ENCODE data around the gene LCN6.

Gene LCN6

DNA sequence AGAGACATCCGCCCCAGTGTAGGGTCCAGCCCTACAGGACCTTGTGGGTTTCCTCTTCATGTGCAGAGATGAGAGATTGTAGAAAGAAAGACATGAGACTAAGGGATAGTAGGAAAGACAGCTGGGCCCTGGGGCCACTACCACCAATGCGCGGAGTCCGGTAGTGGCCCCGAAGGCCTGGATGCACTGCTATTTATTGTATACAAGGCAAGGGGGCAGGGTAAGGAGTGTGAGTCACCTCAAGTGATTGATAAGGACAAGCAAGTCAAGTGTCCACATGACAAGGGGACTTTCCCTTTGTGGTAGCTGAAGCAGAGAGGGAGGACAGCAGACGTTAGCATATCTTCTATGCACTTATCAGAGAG is 36.7 kb upstream of the LCN6 start:
- no peak overlapping the region for H2AFZ ChIP-seq (ENCODE audit: low read depth, low read length, severe bottlenecking)
- TF ChIP-seq EZH2phosphoT487 (conservative IDR thresholded peaks at IDR 0.05; ENCODE audit: low read length): no peak
- TF ChIP-seq, protein P1, sequence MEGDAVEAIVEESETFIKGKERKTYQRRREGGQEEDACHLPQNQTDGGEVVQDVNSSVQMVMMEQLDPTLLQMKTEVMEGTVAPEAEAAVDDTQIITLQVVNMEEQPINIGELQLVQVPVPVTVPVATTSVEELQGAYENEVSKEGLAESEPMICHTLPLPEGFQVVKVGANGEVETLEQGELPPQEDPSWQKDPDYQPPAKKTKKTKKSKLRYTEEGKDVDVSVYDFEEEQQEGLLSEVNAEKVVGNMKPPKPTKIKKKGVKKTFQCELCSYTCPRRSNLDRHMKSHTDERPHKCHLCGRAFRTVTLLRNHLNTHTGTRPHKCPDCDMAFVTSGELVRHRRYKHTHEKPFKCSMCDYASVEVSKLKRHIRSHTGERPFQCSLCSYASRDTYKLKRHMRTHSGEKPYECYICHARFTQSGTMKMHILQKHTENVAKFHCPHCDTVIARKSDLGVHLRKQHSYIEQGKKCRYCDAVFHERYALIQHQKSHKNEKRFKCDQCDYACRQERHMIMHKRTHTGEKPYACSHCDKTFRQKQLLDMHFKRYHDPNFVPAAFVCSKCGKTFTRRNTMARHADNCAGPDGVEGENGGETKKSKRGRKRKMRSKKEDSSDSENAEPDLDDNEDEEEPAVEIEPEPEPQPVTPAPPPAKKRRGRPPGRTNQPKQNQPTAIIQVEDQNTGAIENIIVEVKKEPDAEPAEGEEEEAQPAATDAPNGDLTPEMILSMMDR (IDR thresholded peaks at IDR 0.05; ENCODE audit: insufficient read depth, low read length, poor library complexity, severe bottlenecking): no peak
- H3K4me3 ChIP-seq (ENCODE audit: insufficient read depth, low read length, poor library complexity, severe bottlenecking): no peak overlapping the region
- no peaks in the 10 kb centered on the region for H3K79me2 ChIP-seq (ENCODE audit: insufficient read depth, low read length)
- no peaks in the 10 kb centered on the region for H3K27me3 ChIP-seq (ENCODE audit: low read length)
- H4K20me1 ChIP-seq (ENCODE audit: low read depth, low read length): no peaks in the 10 kb centered on the region
- no peak overlapping the region for H3K4me2 ChIP-seq (ENCODE audit: low read depth, low read length, poor library complexity, severe bottlenecking)
- no peaks in the 10 kb centered on the region for H3K36me3 ChIP-seq (ENCODE audit: low read length)
- H3K9ac ChIP-seq (ENCODE audit: low read length): no peak overlapping the region
- H3F3A ChIP-seq (ENCODE audit: insufficient read depth): 0 out of 2 replicates have a peak, but pooled peaks cover under 1% of the 10 kb centered on the region
- H3K9me2 ChIP-seq (replicated peaks; ENCODE audit: insufficient read depth, low read length): no peaks in the 10 kb centered on the region
- H3K9me3 ChIP-seq (ENCODE audit: insufficient read depth, low read length): no peaks in the 10 kb centered on the region
- no peak overlapping the region for H3K27ac ChIP-seq (ENCODE audit: low read depth, low read length)

DNA sequence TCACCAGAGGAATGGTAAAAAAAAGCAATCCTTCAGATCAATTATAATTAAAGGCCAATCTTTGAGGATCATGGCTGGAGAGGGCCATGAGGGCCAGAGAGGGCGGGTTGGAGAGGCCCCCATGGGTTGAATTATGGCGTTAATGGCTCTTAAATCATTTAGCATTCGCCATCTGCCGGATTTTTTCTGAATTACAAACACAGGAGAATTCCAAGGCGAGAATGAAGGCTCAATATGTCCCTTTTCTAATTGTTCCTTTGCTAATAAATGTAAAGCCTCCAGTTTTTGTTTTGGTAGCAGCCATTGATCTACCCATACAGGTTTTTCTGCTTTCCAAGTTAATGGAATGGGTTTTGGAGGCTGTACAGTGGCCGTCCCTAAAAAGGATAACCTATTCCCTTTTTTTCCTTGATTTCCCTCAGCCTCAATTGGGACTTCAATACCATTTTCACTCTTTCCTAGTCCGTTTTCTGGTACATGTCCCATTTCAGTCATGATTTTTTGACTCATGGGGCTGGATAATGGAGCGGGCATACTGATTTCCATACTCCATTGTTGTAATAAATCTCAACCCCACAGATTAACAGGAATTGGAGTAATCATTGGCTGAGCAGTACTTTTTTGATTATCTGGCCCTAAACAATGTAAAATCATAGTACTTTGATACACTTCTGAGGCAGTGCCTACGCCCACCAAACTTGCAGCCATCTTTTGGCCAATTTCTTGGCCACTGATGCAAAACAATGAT is 36.1 kb upstream of the LCN6 start:
- Histone ChIP-seq H3K9ac (ENCODE audit: low read length) (no peak overlapping the region), H3K36me3 (ENCODE audit: low read length) (no peaks in the 10 kb centered on the region), H2AFZ (ENCODE audit: low read depth, low read length, severe bottlenecking) (no peak overlapping the region), H4K20me1 (ENCODE audit: low read depth, low read length) (no peaks in the 10 kb centered on the region), H3K9me3 (ENCODE audit: insufficient read depth, low read length) (no peaks in the 10 kb centered on the region), H3K9me2 (replicated peaks; ENCODE audit: insufficient read depth, low read length) (no peaks in the 10 kb centered on the region), H3K4me2 (ENCODE audit: low read depth, low read length, poor library complexity, severe bottlenecking) (no peak overlapping the region), H3K79me2 (ENCODE audit: insufficient read depth, low read length) (no peaks in the 10 kb centered on the region), H3K27ac (ENCODE audit: low read depth, low read length) (no peak overlapping the region), H3K4me3 (ENCODE audit: insufficient read depth, low read length, poor library complexity, severe bottlenecking) (no peak overlapping the region), H3F3A (ENCODE audit: insufficient read depth) (no peaks in the 10 kb centered on the region), H3K27me3 (ENCODE audit: low read length) (no peaks in the 10 kb centered on the region)
- TF ChIP-seq EZH2phosphoT487 (conservative IDR thresholded peaks at IDR 0.05; ENCODE audit: low read length): no peak
- TF ChIP-seq, protein P1 (IDR thresholded peaks at IDR 0.05; ENCODE audit: insufficient read depth, low read length, poor library complexity, severe bottlenecking): peak; percentile 16

DNA sequence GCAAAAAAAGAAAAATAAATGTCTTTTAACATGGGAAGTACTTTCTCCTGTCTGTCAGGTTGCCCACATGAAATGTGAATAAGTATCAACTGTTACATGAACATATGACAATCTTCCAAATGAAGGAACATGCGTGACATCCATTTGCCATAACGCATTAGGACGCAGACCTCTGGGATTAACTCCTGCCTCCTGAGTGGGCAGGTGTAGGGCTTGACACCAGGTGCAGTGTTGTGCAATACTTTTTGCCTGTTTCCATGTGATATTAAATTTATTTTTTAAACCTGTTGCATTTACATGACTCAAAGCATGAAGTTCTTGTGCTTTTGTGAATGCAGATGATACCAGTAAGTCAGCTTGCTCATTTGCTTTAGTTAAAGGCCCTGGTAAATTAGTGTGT is 34.1 kb upstream of the LCN6 start:
- no peak overlapping the region for H3K9ac ChIP-seq (ENCODE audit: low read length)
- H3K9me3 ChIP-seq (ENCODE audit: insufficient read depth, low read length): no peaks in the 10 kb centered on the region
- no peak overlapping the region for H3K27ac ChIP-seq (ENCODE audit: low read depth, low read length)
- no peaks in the 10 kb centered on the region for H4K20me1 ChIP-seq (ENCODE audit: low read depth, low read length)
- H3K4me2 ChIP-seq (ENCODE audit: low read depth, low read length, poor library complexity, severe bottlenecking): no peak overlapping the region
- H2AFZ ChIP-seq (ENCODE audit: low read depth, low read length, severe bottlenecking): no peak overlapping the region
- H3F3A ChIP-seq (ENCODE audit: insufficient read depth): no peaks in the 10 kb centered on the region
- H3K27me3 ChIP-seq (ENCODE audit: low read length): no peaks in the 10 kb centered on the region
- H3K9me2 ChIP-seq (replicated peaks; ENCODE audit: insufficient read depth, low read length): no peaks in the 10 kb centered on the region
- no peaks in the 10 kb centered on the region for H3K36me3 ChIP-seq (ENCODE audit: low read length)
- no peaks in the 10 kb centered on the region for H3K79me2 ChIP-seq (ENCODE audit: insufficient read depth, low read length)
- TF ChIP-seq, protein P1 (IDR thresholded peaks at IDR 0.05; ENCODE audit: insufficient read depth, low read length, poor library complexity, severe bottlenecking): no peak
- TF ChIP-seq EZH2phosphoT487 (conservative IDR thresholded peaks at IDR 0.05; ENCODE audit: low read length): no peak
- H3K4me3 ChIP-seq (ENCODE audit: insufficient read depth, low read length, poor library complexity, severe bottlenecking): no peak overlapping the region

Data from SU-DHL-6 (cell line).